HG02973 (cell line): ENCODE measurements around the gene ARHGAP18.

ENCODE experiments used
- ATAC-seq: cut with Tn5 transposase; IDR thresholded peaks from one replicate; pipeline ENCODE4 v1.9.1; 2021; ENCODE audit warnings: moderate library complexity; ENCODE audit not compliant: unreplicated experiment

Gene ARHGAP18

GRCh38 chr6:129645106-129645829 lies 64.7 kb downstream of the ARHGAP18 start:
- ATAC-seq, result no peak

GRCh38 chr6:129644567-129645015 lies 65.4 kb downstream of the ARHGAP18 start:
- no peak for ATAC-seq

- no peak for ATAC-seq
Measured at GRCh38 chr6:129643968-129644367, 66.0 kb downstream of the ARHGAP18 start.

- no peak for ATAC-seq
Measured at GRCh38 chr6:129643176-129643575, 66.8 kb downstream of the ARHGAP18 start.

GRCh38 chr6:129642322-129642721 lies 67.7 kb downstream of the ARHGAP18 start:
- no peak for ATAC-seq

GRCh38 chr6:129641344-129641743 lies 68.6 kb downstream of the ARHGAP18 start:
- no peak for ATAC-seq

- ATAC-seq, result no peak
Measured at GRCh38 chr6:129638686-129639085, 71.3 kb downstream of the ARHGAP18 start.

GRCh38 chr6:129638055-129638684 lies 71.8 kb downstream of the ARHGAP18 start:
- no peak for ATAC-seq

- no peak for ATAC-seq
Measured at GRCh38 chr6:129637340-129638054, 72.5 kb downstream of the ARHGAP18 start.

GRCh38 chr6:129635396-129636130 lies 74.4 kb downstream of the ARHGAP18 start:
- no peak for ATAC-seq

GRCh38 chr6:129634411-129635230 lies 75.4 kb downstream of the ARHGAP18 start:
- ATAC-seq, result peak; percentile 42

- ATAC-seq, result no peak
Measured at GRCh38 chr6:129633529-129633928, 76.4 kb downstream of the ARHGAP18 start.

GRCh38 chr6:129632172-129632613 lies 77.8 kb downstream of the ARHGAP18 start:
- ATAC-seq, result no peak

GRCh38 chr6:129631070-129631469 lies 78.9 kb downstream of the ARHGAP18 start:
- no peak for ATAC-seq

GRCh38 chr6:129630596-129630995 lies 79.4 kb downstream of the ARHGAP18 start:
- no peak for ATAC-seq

- no peak for ATAC-seq
Measured at GRCh38 chr6:129628101-129628815, 81.7 kb downstream of the ARHGAP18 start.

- ATAC-seq, result no peak
Measured at GRCh38 chr6:129624488-129624887, 85.5 kb downstream of the ARHGAP18 start.

- ATAC-seq, result peak; percentile 61
Measured at GRCh38 chr6:129623008-129623732, 86.8 kb downstream of the ARHGAP18 start.

- no peak for ATAC-seq
Measured at GRCh38 chr6:129621252-129621651, 88.7 kb downstream of the ARHGAP18 start.
